ENCODE data around the gene C6orf52. TPM values are rescaled to one million over a fixed set of nuclear protein-coding genes. Genes with fewer than 3 reads are reported as not detected.
"Not testable (repeated sequence)": the region's sequence is repeated elsewhere in the genome, so short reads cannot be mapped to it uniquely, and the experiment has no call there.

C6orf52 gene
- total RNA-seq, 1 donor from 2014 or later = 2.9 TPM

DNA sequence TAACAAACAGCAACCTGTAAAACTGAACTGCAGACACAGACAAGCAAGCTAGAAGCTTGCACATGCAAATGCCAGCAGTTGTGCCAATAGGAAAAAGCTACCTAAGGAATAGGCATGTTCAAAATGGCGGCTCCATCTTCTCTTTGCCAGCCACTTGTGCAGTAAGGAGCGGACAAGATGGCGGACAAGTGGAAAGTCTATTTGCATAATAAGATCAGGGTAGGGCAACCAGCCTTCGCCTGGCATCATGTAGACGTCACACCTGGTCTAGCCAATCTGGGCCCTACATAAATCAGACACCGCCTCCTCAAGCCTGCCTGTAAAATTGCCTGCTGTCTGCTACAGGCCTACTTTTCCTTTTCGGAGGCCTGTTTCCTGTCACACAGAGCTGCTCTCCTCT lies 18.0 kb downstream of the C6orf52 start:
- Mint-ChIP-seq H3K36me3 (ENCODE audit: low read depth, unreplicated experiment) (no peaks in the 10 kb centered on the region), H3K27me3 (ENCODE audit: low read depth, unreplicated experiment) (no peaks in the 10 kb centered on the region), H3K27ac (ENCODE audit: unreplicated experiment) (no peak overlapping the region), H3K4me3 (ENCODE audit: unreplicated experiment) (no peak overlapping the region), H3K4me1 (ENCODE audit: low read depth, unreplicated experiment) (no peaks in the 10 kb centered on the region), H3K9me3 (ENCODE audit: unreplicated experiment) (peaks cover 2% of the 10 kb centered on the region)
- H3K27ac ChIP-seq (ENCODE audit: low read depth, low read length) = no peak overlapping the region
- no peak overlapping the region for H2AFZ ChIP-seq (ENCODE audit: low read depth, low read length)
- no peak for DNase-seq (ENCODE audit: low read depth)
- no peaks in the 10 kb centered on the region for H3K4me1 ChIP-seq (ENCODE audit: insufficient read depth, low read length)
- no peak for FAIRE-seq
- H3K79me2 ChIP-seq (ENCODE audit: insufficient read depth, low read length) = no peaks in the 10 kb centered on the region
- no peaks in the 10 kb centered on the region for H4K20me1 ChIP-seq (ENCODE audit: insufficient read depth, low read length)
- no peaks in the 10 kb centered on the region for H3K9me3 ChIP-seq (ENCODE audit: insufficient read depth, low read depth, low read length)
- H3K36me3 ChIP-seq (ENCODE audit: insufficient read depth, low read length) = no peaks in the 10 kb centered on the region
- H3K9ac ChIP-seq (ENCODE audit: low read length) = no peak overlapping the region
- TF ChIP-seq, protein P1, sequence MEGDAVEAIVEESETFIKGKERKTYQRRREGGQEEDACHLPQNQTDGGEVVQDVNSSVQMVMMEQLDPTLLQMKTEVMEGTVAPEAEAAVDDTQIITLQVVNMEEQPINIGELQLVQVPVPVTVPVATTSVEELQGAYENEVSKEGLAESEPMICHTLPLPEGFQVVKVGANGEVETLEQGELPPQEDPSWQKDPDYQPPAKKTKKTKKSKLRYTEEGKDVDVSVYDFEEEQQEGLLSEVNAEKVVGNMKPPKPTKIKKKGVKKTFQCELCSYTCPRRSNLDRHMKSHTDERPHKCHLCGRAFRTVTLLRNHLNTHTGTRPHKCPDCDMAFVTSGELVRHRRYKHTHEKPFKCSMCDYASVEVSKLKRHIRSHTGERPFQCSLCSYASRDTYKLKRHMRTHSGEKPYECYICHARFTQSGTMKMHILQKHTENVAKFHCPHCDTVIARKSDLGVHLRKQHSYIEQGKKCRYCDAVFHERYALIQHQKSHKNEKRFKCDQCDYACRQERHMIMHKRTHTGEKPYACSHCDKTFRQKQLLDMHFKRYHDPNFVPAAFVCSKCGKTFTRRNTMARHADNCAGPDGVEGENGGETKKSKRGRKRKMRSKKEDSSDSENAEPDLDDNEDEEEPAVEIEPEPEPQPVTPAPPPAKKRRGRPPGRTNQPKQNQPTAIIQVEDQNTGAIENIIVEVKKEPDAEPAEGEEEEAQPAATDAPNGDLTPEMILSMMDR (IDR thresholded peaks at IDR 0.05; ENCODE audit: insufficient read depth, low read depth, low read length) = no peak
- no peak for TF ChIP-seq EZH2 (IDR thresholded peaks at IDR 0.05; ENCODE audit: insufficient read depth, low read length)
- H3K27me3 ChIP-seq (ENCODE audit: insufficient read depth, low read length) = no peaks in the 10 kb centered on the region
- H3K4me3 ChIP-seq (ENCODE audit: insufficient read depth, low read depth, low read length) = no peak overlapping the region
- H3K4me2 ChIP-seq (ENCODE audit: low read length) = no peak overlapping the region

DNA sequence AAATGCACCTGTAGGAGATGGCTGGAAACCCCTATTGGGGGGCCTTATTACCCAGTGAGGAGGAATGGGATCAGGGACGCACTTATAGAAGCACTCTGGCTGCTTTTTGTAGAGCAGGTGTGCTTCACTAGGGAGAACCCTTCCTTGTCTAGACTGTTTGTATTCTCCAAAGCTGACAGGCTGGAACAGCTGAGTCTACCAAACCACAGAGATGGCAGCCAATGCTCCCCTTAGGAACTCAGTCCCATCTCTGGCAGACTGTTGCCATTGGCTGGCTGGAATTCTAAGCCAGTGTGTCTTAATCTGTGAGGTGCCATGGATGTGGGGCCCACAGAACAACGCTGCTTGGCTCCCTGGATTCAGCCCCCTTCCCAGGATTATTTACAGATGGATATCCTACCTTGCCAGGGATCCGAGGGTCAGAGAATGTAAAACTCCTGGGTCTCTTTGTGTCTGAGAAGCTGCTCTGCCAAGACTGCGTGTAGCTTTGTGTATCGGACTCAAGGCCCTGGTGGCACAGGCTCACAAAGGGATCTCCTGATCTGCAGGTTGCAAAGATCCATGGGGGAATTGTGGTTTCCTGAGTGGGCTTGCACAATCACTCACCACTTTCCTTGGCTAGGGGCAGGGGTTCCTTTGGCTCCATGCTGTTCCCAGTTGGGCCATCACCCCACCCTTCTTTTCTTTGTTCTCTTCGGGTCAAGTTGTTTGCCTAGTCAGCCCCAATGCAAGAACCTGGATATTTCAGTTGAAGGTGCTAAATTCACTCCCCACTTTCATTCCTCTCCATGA lies 26.1 kb downstream of the C6orf52 start:
- no peaks in the 10 kb centered on the region for H3K27me3 ChIP-seq (ENCODE audit: insufficient read depth, low read length)
- no peaks in the 10 kb centered on the region for H3K4me1 Mint-ChIP-seq (ENCODE audit: low read depth, unreplicated experiment)
- H2AFZ ChIP-seq (ENCODE audit: low read depth, low read length) = no peak overlapping the region
- H3K9me3 Mint-ChIP-seq (ENCODE audit: unreplicated experiment) = peaks cover 4% of the 10 kb centered on the region
- H3K4me2 ChIP-seq (ENCODE audit: low read length) = no peak overlapping the region
- H4K20me1 ChIP-seq (ENCODE audit: insufficient read depth, low read length) = no peaks in the 10 kb centered on the region
- no peak overlapping the region for H3K9ac ChIP-seq (ENCODE audit: low read length)
- no peak overlapping the region for H3K4me3 Mint-ChIP-seq (ENCODE audit: unreplicated experiment)
- FAIRE-seq (no peak), DNase-seq (ENCODE audit: low read depth) (no peak)
- TF ChIP-seq, protein P1 (IDR thresholded peaks at IDR 0.05; ENCODE audit: insufficient read depth, low read depth, low read length) = no peak
- no peak for TF ChIP-seq EZH2 (IDR thresholded peaks at IDR 0.05; ENCODE audit: insufficient read depth, low read length)
- no peaks in the 10 kb centered on the region for H3K4me1 ChIP-seq (ENCODE audit: insufficient read depth, low read length)
- no peaks in the 10 kb centered on the region for H3K9me3 ChIP-seq (ENCODE audit: insufficient read depth, low read depth, low read length)
- H3K36me3 ChIP-seq (ENCODE audit: insufficient read depth, low read length) = no peaks in the 10 kb centered on the region
- H3K79me2 ChIP-seq (ENCODE audit: insufficient read depth, low read length) = no peaks in the 10 kb centered on the region
- no peak overlapping the region for H3K27ac Mint-ChIP-seq (ENCODE audit: unreplicated experiment)
- H3K27me3 Mint-ChIP-seq (ENCODE audit: low read depth, unreplicated experiment) = peaks cover 2% of the 10 kb centered on the region
- no peak overlapping the region for H3K4me3 ChIP-seq (ENCODE audit: insufficient read depth, low read depth, low read length)
- H3K27ac ChIP-seq (ENCODE audit: low read depth, low read length) = no peak overlapping the region
- no peaks in the 10 kb centered on the region for H3K36me3 Mint-ChIP-seq (ENCODE audit: low read depth, unreplicated experiment)

DNA sequence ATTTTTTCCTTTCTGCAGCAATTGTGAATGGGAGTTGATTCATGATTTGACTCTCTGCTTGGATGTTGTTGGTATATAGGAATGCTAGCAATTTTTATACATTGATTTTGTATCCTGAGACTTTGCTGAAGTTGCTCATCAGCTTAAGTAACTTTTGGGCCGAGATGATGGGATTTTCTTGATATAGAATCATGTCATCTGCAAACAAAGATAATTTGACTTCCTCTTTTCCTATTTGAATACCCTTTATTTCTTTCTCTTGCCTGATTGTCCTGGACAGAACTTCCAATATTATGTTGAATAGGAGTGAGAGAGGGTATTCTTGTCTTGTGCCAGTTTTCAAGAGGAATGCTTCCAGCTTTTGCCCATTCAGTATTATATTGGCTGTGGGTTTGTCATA lies 28.8 kb downstream of the C6orf52 start:
- not testable (repeated sequence) for DNase-seq (ENCODE audit: low read depth); H3K27me3 Mint-ChIP-seq (ENCODE audit: low read depth, unreplicated experiment); H3K4me3 ChIP-seq (ENCODE audit: insufficient read depth, low read depth, low read length); H3K36me3 Mint-ChIP-seq (ENCODE audit: low read depth, unreplicated experiment); H3K4me1 ChIP-seq (ENCODE audit: insufficient read depth, low read length); H3K9me3 Mint-ChIP-seq (ENCODE audit: unreplicated experiment); FAIRE-seq; H3K4me3 Mint-ChIP-seq (ENCODE audit: unreplicated experiment); H3K27me3 ChIP-seq (ENCODE audit: insufficient read depth, low read length); H3K36me3 ChIP-seq (ENCODE audit: insufficient read depth, low read length); H3K9ac ChIP-seq (ENCODE audit: low read length); H3K9me3 ChIP-seq (ENCODE audit: insufficient read depth, low read depth, low read length); H3K79me2 ChIP-seq (ENCODE audit: insufficient read depth, low read length); H3K27ac Mint-ChIP-seq (ENCODE audit: unreplicated experiment); H3K27ac ChIP-seq (ENCODE audit: low read depth, low read length); H3K4me2 ChIP-seq (ENCODE audit: low read length); H2AFZ ChIP-seq (ENCODE audit: low read depth, low read length); H3K4me1 Mint-ChIP-seq (ENCODE audit: low read depth, unreplicated experiment); H4K20me1 ChIP-seq (ENCODE audit: insufficient read depth, low read length)
